Ishikawa (cell line): ENCODE measurements around the gene SUN3.

Experiments used
- CEBPB ChIP-seq: IDR thresholded peaks from 2 replicates; pipeline ENCODE4 v1.6.1; 2012
- CREB1 ChIP-seq: IDR thresholded peaks from 2 replicates; pipeline ENCODE4 v1.6.1; 2012; ENCODE audit warnings: low read depth
- EGR1 ChIP-seq: IDR thresholded peaks from 2 replicates; pipeline ENCODE4 v1.6.1; 2012
- EP300 ChIP-seq: IDR thresholded peaks from 2 replicates; pipeline ENCODE4 v1.6.1; 2012; ENCODE audit warnings: borderline replicate concordance
- FOXM1 ChIP-seq: IDR thresholded peaks from 2 replicates; pipeline ENCODE4 v1.6.1; 2012; ENCODE audit warnings: low read depth, borderline replicate concordance
- MAX ChIP-seq: IDR thresholded peaks from 2 replicates; pipeline ENCODE4 v1.6.1; 2012
- NFIC ChIP-seq: IDR thresholded peaks from 2 replicates; pipeline ENCODE4 v1.6.1; 2012
- RAD21 ChIP-seq: IDR thresholded peaks from 2 replicates; pipeline ENCODE4 v1.6.1; 2012; ENCODE audit warnings: low read depth
- TAF1 ChIP-seq: IDR thresholded peaks from 2 replicates; pipeline ENCODE4 v1.6.1; 2012; ENCODE audit warnings: low read depth, mild to moderate bottlenecking
- TCF12 ChIP-seq: IDR thresholded peaks from 2 replicates; pipeline ENCODE4 v1.6.1; 2012; ENCODE audit warnings: low read depth
- TEAD4 ChIP-seq: IDR thresholded peaks from 2 replicates; pipeline ENCODE4 v1.6.1; 2012
- USF1 ChIP-seq: IDR thresholded peaks from 2 replicates; pipeline ENCODE4 v1.6.1; 2012
- YY1 ChIP-seq: IDR thresholded peaks from 2 replicates; pipeline ENCODE4 v1.6.1; 2012; ENCODE audit warnings: low read depth
- ZBTB7A ChIP-seq: IDR thresholded peaks from 2 replicates; pipeline ENCODE4 v1.6.1; 2012; ENCODE audit warnings: low read depth
- TF ChIP-seq, protein P1 (sequence below): IDR thresholded peaks from 2 replicates; pipeline ENCODE4 v1.6.1; 2012; ENCODE audit warnings: low read depth, mild to moderate bottlenecking

Gene SUN3

GRCh38 chr7:47956220-47956619, 72.7 kb downstream of the SUN3 start:
- TF ChIP-seq, protein P1, sequence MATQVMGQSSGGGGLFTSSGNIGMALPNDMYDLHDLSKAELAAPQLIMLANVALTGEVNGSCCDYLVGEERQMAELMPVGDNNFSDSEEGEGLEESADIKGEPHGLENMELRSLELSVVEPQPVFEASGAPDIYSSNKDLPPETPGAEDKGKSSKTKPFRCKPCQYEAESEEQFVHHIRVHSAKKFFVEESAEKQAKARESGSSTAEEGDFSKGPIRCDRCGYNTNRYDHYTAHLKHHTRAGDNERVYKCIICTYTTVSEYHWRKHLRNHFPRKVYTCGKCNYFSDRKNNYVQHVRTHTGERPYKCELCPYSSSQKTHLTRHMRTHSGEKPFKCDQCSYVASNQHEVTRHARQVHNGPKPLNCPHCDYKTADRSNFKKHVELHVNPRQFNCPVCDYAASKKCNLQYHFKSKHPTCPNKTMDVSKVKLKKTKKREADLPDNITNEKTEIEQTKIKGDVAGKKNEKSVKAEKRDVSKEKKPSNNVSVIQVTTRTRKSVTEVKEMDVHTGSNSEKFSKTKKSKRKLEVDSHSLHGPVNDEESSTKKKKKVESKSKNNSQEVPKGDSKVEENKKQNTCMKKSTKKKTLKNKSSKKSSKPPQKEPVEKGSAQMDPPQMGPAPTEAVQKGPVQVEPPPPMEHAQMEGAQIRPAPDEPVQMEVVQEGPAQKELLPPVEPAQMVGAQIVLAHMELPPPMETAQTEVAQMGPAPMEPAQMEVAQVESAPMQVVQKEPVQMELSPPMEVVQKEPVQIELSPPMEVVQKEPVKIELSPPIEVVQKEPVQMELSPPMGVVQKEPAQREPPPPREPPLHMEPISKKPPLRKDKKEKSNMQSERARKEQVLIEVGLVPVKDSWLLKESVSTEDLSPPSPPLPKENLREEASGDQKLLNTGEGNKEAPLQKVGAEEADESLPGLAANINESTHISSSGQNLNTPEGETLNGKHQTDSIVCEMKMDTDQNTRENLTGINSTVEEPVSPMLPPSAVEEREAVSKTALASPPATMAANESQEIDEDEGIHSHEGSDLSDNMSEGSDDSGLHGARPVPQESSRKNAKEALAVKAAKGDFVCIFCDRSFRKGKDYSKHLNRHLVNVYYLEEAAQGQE, result no peak
- TF ChIP-seq YY1, result no peak
- no peak for TF ChIP-seq ZBTB7A
- no peak for TF ChIP-seq MAX

- TF ChIP-seq TCF12 (no peak), YY1 (no peak)
Observed at GRCh38 chr7:47954231-47954911, 74.5 kb downstream of the SUN3 start.

GRCh38 chr7:47953822-47954221, 75.1 kb downstream of the SUN3 start:
- TF ChIP-seq RAD21 (no peak), EGR1 (no peak), YY1 (no peak), TEAD4 (no peak), FOXM1 (no peak), MAX (no peak), CREB1 (no peak), CEBPB (no peak), NFIC (no peak), ZBTB7A (no peak), TAF1 (no peak), EP300 (no peak), TCF12 (no peak)
- TF ChIP-seq, protein P1, result no peak

- TF ChIP-seq EP300 (no peak), TAF1 (no peak), CREB1 (no peak), EGR1 (no peak), TEAD4 (no peak), NFIC (no peak), TCF12 (no peak), CEBPB (no peak), FOXM1 (no peak), ZBTB7A (no peak), RAD21 (no peak), YY1 (no peak), USF1 (no peak), MAX (no peak)
- TF ChIP-seq, protein P1, result no peak
Observed at GRCh38 chr7:47952224-47952623, 76.7 kb downstream of the SUN3 start.

GRCh38 chr7:47951374-47951773, 77.5 kb downstream of the SUN3 start:
- TF ChIP-seq TCF12 (no peak), FOXM1 (no peak), EGR1 (no peak), YY1 (no peak), NFIC (no peak), TAF1 (no peak), CEBPB (no peak), MAX (no peak), RAD21 (no peak), TEAD4 (no peak), ZBTB7A (no peak), CREB1 (no peak), USF1 (no peak), EP300 (no peak)
- TF ChIP-seq, protein P1, result no peak
